Calu3 (cell line): ENCODE results near the gene RSPH10B2. TPM values are rescaled to one million over a fixed set of nuclear protein-coding genes. Genes with fewer than 3 reads are reported as not detected.
"Not testable (repeated sequence)": the region's sequence is repeated elsewhere in the genome, so short reads cannot be mapped to it uniquely, and the experiment has no call there.

Experiments used
- BruUV-seq: library from RNA; stranded (reverse); fragments of 400-500 nt; replicated peaks from 2 replicates; lab custom pipeline; 2021; lab: Mats Ljungman, UMichigan
- CTCF ChIA-PET: fragments of 300-600 bp; sonication (Branson Sonifier 250); formaldehyde crosslinking; loops from one replicate; lab custom pipeline; 2022; ENCODE audit warnings: antibody characterized with exemption; lab: Charles Lee
- DNase-seq: peaks from one replicate; pipeline ENCODE4 v3.0.0; 2022
- H3K27ac Mint-ChIP-seq: one replicate; pipeline ENCODE4 v1.8.0; 2022; ENCODE audit warnings: mixed read lengths; ENCODE audit not compliant: unreplicated experiment
- H3K27me3 Mint-ChIP-seq: one replicate; pipeline ENCODE4 v1.8.0; 2022; ENCODE audit warnings: mixed read lengths; ENCODE audit not compliant: unreplicated experiment
- H3K36me3 Mint-ChIP-seq: one replicate; pipeline ENCODE4 v1.8.0; 2022; ENCODE audit warnings: mild to moderate bottlenecking, moderate library complexity, mixed read lengths; ENCODE audit not compliant: insufficient read depth, unreplicated experiment
- H3K4me1 Mint-ChIP-seq: one replicate; pipeline ENCODE4 v1.8.0; 2022; ENCODE audit warnings: mild to moderate bottlenecking, low read depth, mixed read lengths; ENCODE audit not compliant: unreplicated experiment
- H3K4me3 Mint-ChIP-seq: one replicate; pipeline ENCODE4 v1.8.0; 2022; ENCODE audit warnings: mild to moderate bottlenecking, low read depth, moderate library complexity, mixed read lengths; ENCODE audit not compliant: unreplicated experiment
- H3K9me3 Mint-ChIP-seq: one replicate; pipeline ENCODE4 v1.8.0; 2022; ENCODE audit warnings: low read depth, mixed read lengths; ENCODE audit not compliant: unreplicated experiment
- CTCF ChIP-seq: fragments of 200-600 bp; IDR thresholded peaks from one replicate; pipeline ENCODE4 v1.8.0; 2022; ENCODE audit warnings: antibody characterized with exemption; ENCODE audit not compliant: unreplicated experiment
- intact Hi-C: fragments of 100-400 bp; cut with micrococcal nuclease; formaldehyde crosslinking; loops from one replicate; pipeline ENCODE4 v1.10.0; 2022; ENCODE audit not compliant: unreplicated experiment
- total RNA-seq: library from RNA; stranded (reverse); gene quantifications from 2 replicates; pipeline ENCODE4 v1.2.3, GENCODE V29; 2022

RSPH10B2 gene
- total RNA-seq, 1 experiment from 2014 or later = 0.71 TPM

DNA sequence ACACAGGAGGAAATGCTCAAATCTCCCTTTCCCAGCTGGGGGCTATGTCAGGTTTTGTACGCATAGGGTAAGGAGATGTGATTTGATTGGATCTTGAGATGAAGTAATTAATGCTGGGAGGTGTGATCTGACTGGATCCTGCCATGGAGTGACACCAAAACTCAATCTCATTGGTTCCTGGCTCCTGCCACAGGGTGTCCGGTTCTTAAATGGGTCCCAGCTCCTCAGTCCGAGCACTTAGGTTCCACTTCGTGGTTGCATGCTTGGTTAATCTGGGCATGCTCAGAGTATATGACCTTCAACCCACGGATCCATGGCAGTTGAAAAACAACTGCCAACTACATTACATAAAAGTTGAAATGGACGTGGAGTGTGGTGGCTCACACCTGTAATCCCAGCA lies 44.1 kb upstream of the RSPH10B2 start:
- BruUV-seq = no TSS peak
- DNase-seq = no peak
- no peak for TF ChIP-seq CTCF
- Mint-ChIP-seq H3K27me3 (peaks cover 20% of the 10 kb centered on the region), H3K36me3 (peaks cover 24% of the 10 kb centered on the region), H3K4me3 (no peak overlapping the region), H3K4me1 (no peaks in the 10 kb centered on the region), H3K9me3 (peaks cover 7% of the 10 kb centered on the region), H3K27ac (no peak overlapping the region)
- intact Hi-C loops = no loop called here
- CTCF ChIA-PET = no interaction called here

DNA sequence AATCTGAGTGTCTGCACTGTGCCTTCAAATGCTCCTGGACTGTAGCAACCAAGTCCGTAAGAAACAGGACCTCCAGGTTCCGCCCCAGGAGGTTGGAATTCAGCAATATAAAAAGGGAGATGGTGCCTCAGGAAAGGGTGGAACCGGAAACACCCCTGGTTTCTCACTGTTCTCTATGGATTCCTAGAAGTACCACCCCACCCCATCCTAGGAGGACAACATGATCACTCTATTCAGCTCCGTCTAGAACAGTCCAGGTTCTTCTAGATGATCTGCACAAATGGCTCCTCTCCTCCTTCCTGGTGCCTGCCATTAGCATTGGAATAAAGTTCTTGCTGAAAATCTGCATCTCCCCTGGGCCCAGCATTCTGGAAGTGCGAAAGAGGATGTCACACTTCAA lies 39.5 kb upstream of the RSPH10B2 start:
- no TSS peak for BruUV-seq
- no peaks in the 10 kb centered on the region for H3K4me1 Mint-ChIP-seq
- peaks cover 45% of the 10 kb centered on the region for H3K27me3 Mint-ChIP-seq
- TF ChIP-seq CTCF = no peak
- no peak overlapping the region for H3K4me3 Mint-ChIP-seq
- peaks cover under 1% of the 10 kb centered on the region for H3K36me3 Mint-ChIP-seq
- H3K9me3 Mint-ChIP-seq = peaks cover 14% of the 10 kb centered on the region
- CTCF ChIA-PET = no interaction called here
- DNase-seq = no peak
- intact Hi-C loops = no loop called here
- no peak overlapping the region for H3K27ac Mint-ChIP-seq

DNA sequence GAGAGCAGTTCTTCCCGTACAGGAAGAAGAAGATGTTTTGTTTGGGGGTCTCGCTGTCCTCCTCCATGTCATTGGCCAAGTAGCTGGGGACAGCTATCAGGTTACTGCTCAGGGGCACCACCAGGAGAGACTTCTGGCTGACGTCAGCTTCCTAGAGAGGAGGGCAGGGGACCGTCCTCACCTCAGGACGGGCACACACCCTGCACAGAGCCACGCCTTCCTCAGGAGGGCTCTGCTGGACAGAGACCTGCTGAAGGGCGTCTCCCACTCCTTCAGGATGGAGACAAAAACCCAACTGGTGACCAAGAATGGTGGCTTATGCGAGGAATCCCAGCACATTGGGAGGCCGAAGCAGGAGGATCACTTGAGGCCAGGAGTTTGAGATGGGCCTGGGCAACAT lies 38.0 kb upstream of the RSPH10B2 start:
- BruUV-seq, intact Hi-C loops, H3K27ac Mint-ChIP-seq, H3K36me3 Mint-ChIP-seq, H3K4me3 Mint-ChIP-seq, H3K4me1 Mint-ChIP-seq, DNase-seq, CTCF ChIA-PET: not testable (repeated sequence)
- H3K9me3 Mint-ChIP-seq = peaks cover 15% of the 10 kb centered on the region
- peaks cover 57% of the 10 kb centered on the region for H3K27me3 Mint-ChIP-seq

- Mint-ChIP-seq H3K4me3 (no peak overlapping the region), H3K9me3 (peaks cover 14% of the 10 kb centered on the region), H3K36me3 (peaks cover 4% of the 10 kb centered on the region), H3K4me1 (no peaks in the 10 kb centered on the region), H3K27me3 (peaks cover 78% of the 10 kb centered on the region), H3K27ac (no peak overlapping the region)
- intact Hi-C loops = no loop called here
- CTCF ChIA-PET = no interaction called here
- DNase-seq = no peak
- no TSS peak for BruUV-seq
- TF ChIP-seq CTCF = no peak
These were observed 35.8 kb upstream of the RSPH10B2 start for GRCh38 chr7:6718124-6718523.

DNA sequence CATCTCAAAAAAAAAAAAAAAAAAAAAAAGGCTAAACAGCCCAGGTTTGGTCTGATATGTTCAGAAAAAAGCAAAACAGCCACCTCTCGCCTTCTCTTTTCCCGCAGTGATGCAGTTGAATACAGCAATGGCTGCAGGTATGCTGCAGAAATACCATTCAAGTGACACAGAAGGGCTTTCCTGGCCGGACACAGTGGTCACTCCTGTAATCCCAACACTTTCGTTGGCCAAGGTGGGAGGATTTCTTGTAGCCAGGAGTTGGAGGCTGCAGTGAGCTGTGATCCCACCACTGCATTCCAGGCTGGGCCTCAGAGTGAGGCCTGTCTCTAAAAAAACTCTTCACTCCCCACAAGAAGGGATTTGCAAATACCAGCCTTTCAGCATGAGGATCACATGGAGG lies 29.6 kb upstream of the RSPH10B2 start:
- H3K4me1 Mint-ChIP-seq, H3K27ac Mint-ChIP-seq, intact Hi-C loops, DNase-seq, H3K36me3 Mint-ChIP-seq, BruUV-seq, H3K4me3 Mint-ChIP-seq: not testable (repeated sequence)
- Mint-ChIP-seq H3K27me3 (peaks cover 36% of the 10 kb centered on the region), H3K9me3 (peaks cover 12% of the 10 kb centered on the region)
- CTCF ChIA-PET = interaction anchor here (0.7 kb wide), 1 partner anchor 960 kb away, joined by 6 read pairs; no protein-coding TSS in a partner anchor
